HG02943 (cell line): Measurements from ENCODE around the gene ISCA2.
"Not testable (repeated sequence)": the region's sequence is repeated elsewhere in the genome, so short reads cannot be mapped to it uniquely, and the experiment has no call there.

Source experiments
- ATAC-seq: cut with Tn5 transposase; IDR thresholded peaks from one replicate; pipeline ENCODE4 v1.9.1; 2021; ENCODE audit warnings: mild to moderate bottlenecking, low read depth, moderate library complexity; ENCODE audit not compliant: unreplicated experiment

ISCA2 gene

DNA sequence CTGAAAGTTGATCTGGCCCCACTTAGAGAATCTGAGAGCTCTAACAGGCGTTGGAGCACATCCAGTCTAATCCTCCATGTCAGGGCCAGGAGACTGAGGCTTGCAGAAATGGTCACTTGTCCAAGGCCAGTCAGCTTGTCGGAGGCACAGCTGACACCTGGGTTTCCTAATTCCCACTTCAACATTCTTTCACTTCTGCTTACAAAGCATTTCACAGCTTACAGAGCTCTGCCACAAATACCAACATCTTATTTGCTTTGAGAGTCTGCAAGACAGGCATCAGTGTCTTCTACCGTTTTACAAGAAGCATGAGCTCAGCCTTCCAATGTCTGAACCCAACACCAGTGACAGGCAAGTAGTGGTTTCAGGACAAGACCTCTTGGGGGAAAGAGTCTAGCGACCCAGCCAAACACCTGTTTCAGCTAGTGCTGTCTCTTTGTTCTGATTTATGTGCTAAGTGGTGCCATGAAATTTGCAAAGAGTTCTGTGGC is 31.8 kb downstream of the ISCA2 start:
- ATAC-seq: no peak

DNA sequence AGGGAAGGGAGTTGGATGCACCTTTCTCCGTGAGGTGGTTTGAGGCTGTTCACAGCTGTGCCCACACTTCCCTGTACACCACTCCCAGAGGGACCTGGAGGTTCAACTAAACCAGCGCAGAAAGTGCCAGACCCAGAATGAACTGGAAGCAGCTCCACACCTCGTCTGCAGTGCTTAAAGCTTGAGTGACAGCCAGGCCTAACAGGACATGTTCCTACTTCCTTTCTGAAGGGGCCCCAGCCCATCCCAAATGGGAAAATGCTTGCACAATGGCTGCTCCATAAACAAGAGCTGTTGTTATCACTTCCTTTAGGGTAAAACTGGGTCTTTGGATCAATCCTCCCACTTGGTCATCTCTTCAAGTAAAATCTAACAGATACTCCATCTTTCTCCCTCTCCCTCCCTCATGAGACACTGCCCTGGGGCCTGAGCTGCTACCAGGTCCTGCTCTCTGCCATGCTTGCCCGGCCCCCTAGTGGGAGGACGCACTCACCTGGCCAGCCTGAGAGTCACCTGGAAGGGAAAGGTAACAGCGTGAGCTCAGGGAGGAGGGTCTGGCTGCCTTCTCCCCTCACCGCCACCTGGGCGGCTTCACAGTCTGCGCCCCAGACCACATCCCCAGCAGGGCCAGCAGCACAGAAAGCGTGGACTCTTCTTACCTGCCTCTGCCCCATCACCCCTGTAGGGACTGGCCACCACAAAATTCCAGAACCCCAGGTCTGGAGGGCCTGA is 33.5 kb downstream of the ISCA2 start:
- no peak for ATAC-seq

DNA sequence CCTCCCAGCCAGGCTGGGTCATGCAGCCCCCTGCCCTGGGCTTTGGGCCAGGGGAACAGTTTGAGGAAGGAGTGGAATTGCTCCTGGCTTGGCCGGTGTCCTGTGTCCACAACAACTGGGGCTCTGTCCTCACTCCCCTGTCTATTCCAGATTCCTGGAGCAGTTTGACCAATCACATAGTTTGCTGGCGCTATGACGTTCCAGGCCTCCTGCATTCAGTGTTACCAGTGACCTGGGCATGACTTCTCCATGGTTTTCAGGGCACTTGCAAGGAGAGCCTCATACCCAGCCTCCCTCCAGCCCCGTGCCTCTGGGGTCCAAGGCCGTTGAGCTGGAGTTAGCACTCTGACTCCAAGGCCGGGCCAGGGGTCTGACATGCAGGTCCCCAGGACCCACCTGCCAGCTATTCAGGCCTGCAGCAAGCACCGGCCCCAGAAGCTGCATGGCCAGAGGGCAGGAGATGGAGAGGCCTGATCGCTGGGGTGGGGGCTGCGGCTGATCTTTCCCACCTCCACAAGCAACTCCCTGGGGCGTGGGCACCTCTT is 34.2 kb downstream of the ISCA2 start:
- ATAC-seq: no peak

DNA sequence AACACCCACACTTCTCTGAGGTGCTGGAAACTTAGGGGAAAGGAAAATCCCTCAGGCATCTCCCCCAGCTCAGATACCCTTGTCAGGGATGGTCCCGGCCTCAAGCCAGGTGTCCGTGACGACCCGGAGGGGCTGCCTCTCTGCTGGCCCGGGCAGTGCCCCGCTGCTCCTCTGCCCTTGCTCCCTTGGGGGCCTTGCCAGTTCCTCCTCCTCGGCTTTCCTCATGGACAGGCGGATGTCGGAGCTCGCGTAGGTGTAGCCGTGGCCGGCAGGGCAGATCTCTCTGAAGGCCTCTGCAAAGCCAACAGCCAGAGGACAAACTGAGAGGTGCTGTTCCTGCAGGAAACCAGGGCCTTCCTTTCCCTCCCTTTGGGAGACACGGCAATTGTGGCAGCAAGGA is 34.8 kb downstream of the ISCA2 start:
- no peak for ATAC-seq

DNA sequence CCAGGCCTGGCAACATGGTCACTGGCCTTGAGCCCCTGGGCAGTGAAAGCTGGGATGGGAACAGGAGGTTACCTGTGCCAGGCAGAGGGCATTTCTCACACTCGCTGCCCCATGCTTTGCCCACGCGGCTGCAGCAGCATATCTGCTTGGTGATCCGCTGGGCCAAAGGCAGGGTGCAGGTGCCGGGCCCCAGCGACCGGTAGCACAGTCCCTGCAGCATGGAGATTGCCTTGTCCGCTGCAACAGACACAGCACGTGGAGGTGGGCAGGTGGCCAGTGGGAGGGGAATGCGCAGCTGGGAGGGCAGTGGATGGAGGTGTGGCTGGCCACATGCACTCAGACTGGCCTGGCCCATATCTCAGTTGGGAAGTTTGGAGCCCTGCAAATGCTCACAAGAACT is 35.3 kb downstream of the ISCA2 start:
- no peak for ATAC-seq

DNA sequence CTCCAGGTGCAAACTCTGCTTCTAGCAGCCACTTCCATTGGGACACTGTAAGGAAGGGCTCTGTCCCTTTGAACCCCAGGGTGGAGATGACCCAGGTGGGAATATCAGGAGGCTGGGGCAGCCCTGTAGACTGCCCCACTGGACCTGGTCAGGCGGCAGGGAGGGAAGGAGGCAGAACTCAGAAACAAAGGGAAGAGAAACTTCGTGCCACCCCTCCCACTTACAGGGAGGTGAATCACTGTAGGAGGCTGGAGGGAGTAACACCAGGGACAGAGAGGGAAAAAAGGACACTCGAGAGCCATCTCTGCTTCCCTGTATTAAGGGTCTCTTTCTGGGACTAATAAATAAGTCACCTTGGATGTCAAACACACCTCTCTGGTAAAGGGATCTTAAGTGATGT is 37.4 kb downstream of the ISCA2 start:
- ATAC-seq: no peak

DNA sequence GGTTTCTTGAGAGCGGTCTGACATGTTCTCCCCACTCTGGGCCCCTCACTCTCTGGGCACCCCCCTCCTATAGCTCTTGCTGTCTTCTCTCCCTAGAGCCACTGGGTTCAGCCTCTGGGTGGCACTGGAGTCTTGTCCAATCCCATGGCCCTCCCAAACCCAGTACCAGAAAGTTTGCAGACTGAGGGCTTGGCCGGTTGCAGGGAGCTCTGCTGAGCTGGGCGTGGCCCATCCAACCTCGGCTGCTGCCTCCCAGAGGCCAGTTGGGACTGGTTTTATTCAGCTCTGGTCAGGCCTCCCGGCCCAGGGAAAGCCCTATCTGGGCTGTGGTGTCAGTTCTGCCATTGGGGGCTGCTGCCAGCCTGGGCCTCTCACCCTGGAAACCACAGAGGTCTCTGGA is 37.9 kb downstream of the ISCA2 start:
- ATAC-seq: no peak

DNA sequence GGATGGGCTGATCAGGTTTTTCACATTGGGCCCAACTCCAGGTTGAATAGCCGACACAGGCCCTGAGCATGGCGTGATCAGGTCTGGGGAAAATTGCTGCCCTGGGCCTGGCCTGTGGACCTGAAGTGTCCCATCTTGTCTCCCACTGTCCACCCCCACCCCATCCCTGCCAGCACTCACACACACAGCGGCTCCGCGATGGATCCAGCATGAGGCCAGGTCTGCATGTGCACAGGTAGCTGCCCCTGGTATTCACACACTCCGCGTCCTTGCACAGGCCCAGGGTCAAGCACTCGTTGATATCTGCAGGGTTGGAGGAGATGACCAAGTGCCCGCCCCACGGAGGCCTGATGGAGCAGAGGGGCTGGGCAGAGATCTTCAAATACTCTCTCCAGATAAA is 38.7 kb downstream of the ISCA2 start:
- ATAC-seq: no peak

DNA sequence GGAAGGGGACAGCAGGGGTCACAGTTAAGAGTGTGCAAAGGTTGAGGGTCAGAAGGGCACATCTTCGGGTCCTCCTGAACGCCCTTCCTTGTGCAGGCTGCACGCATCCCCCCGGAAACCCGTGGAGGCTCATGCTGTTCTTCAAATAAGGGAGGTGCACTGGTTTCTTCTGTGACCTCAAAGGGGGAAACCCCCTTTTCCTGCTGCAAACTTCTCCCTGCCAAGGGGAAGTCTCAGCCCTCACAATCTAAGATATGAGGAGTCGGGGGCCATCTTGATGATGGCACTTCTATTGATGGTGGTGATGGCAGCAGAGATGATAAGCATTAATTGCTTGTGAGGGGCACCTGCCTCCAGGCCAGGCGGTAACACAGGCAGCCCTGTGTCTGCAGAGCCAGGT is 40.0 kb downstream of the ISCA2 start:
- no peak for ATAC-seq

DNA sequence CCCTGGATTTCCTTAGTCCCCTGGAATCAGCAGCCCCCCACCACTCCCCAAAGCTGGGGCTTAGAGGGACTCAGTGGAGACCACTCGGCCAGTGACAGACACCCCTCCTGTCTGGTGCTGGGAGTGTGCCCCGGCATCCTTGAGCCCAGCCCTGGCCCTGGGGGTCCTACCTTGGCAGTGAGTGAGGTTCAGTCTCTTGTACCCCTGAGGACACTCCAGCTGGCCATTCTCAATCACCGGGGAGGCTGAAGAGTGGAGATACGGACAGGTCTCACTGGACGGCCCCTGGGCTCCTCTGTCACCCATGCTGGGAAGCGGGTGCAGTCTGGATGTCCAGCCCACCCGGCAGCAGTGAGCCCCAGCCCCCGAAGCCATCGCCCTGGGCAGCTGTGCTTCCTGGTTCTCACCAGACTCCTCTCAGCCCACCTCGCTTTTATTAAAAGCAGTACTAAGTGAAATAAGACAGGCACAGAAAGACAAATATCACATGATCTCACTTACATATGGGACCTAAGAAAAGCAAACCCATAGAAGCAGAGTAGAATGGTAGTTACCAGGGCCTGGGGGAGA is 42.3 kb downstream of the ISCA2 start:
- ATAC-seq: no peak

DNA sequence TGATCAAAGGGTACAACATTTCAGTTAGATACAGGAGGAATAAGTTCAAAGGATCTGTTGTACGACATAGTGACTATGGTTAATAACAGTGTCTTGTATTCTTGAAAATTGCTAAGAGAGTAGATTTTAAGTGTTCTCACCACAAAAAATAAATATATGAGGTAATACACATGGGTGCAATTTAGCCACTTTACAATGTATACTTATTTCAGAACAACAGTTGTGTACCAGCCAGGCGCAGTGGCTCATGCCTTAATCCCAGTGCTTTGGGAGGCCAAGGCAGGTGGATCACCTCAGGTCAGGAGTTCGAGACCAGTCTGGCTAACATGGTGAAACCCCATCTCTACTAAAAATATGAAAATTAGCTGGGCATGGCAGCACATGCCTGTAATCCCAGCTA is 42.8 kb downstream of the ISCA2 start:
- ATAC-seq: not testable (repeated sequence)

DNA sequence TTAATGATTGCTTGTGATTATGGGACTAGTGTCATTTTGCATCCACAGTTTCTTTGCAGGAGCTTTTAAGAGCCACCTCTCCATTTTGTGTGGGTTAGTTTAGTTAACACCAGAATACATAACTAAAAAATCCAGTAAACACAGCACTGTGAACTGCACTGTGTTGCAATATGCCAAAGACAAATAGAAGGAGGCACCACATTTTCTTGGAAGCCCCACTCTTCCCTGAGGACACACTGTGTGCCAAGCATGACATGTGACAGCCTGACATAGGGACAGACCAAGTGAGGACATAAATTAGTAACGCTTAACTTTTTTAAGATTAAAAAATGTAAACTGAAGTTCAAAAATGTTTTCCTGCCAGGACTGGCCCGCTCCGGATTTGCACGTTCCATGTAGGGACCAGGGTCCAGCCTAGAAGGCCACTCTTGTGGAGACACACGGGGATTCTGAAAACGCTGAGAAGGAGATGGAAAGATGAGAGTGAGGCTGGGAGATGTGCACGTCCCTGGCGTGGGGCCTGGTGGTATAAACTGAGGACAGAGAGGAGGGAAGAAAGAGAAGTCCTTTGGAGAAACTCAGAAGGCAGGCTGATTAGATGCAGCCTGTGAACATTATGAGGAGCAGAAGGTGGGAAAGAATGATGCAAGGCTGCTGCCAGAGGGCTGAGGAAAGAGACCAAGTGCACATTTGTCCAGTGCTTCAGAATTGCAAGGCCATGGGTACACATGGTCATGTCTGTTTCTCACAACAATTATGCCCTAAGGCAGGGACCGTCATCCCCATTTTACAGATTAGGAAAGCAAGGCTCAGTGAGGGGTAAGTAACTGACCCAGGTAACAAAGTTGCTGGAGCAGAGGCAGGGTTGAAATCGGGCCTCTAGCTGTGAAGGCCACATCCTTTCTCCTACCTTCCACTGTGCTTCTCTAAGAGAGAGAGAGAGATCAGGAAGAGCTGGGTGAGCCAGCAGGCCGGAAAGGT is 45.1 kb downstream of the ISCA2 start:
- ATAC-seq: no peak

DNA sequence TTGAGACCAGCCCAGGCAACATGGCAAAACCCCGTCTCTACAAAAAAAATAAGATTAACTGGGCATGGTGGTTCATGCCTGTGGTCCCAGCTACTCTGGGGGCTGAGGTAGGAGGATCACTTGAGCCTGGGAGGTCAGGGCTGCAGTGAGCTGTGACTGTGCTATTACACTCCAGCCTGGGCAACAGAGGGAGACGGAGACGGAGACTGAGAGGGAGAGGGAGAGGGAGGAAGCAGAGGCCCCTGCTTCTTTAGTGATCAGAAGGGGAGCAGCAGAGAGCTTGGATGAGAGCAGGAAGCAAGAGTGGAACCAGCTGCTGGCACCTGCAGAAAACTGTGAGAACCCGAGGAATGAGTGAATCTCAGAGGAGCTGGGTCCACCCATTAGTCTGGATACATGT is 45.9 kb downstream of the ISCA2 start:
- ATAC-seq: no peak

DNA sequence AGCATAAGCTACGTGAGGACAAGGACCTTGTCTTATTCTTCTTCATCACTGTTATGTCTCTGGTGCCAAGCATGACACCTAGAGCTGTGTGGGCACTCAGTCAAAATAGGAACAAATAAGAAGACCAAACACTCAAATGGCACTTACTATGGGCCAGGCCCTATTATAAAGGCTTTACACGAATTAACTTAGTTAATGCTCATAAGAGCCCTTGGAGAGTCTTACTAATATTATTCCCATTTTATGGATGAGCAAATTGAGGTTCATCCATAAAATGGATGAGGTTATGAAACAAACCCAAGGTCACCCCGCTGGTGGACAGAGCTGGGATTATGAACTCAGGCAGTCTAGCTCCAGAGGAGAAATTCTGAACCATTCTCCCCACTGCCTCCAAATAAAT is 47.7 kb downstream of the ISCA2 start:
- no peak for ATAC-seq

DNA sequence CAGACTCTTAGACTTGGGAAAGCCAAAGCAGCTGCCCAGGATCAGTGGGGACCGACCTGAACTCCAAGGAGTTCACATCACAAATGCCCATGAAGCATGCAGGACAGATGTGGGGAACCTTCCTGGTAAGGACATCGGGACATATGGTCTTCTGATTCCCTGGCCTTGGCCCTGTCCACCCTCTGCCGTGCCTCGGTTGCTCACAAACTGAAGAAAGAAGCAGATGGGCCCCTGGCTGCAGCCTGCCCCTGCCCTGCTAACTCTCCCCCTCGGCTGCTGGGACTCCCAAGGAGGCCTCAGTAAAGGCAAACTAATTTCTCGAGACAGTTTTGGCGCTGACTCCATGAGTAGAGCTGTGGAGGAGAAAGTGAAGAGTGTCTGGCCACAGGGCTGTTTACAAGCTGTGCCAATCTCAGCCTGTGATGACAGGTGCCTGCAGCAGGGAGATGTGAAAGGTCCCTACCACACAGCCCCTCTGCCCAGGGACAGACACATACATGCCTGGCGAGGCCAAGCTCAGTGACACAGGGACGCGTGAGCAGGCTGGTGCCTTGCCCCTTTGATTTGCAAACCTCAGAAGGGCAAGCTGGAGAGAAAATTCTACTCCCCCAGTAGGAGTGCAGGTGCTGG is 48.6 kb downstream of the ISCA2 start:
- no peak for ATAC-seq

DNA sequence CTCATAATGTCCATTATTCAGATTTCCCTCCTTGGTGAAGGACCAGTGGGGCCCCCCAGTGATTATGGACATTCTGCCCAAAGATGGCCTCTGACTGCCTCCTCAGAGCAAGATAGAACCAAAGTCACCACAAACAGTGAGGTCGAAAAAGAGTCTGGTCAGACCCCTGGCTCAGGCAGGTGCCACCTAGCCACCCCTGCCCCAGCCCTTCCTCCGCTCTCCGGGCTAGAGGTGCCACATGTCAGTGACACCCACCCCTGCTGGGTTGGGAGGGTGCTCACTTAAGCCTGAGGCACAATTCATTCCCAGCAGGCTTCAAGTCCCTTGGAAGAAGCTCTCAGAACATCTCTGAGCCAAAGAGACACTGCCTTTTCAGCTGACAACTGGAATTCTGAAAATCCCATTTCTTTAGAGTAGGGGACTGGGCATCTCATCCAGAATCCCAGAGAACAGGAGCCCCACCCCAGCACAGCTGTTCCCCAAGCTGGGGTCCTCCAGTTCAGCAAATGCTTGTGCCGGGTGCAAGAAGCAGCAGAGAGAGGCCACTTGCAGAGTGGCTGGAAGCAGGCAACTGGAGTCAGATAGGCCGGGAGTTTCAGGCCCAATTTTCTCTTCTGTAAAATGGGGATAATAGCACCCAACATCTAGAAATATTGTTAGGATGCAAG is 50.3 kb downstream of the ISCA2 start:
- ATAC-seq: no peak

DNA sequence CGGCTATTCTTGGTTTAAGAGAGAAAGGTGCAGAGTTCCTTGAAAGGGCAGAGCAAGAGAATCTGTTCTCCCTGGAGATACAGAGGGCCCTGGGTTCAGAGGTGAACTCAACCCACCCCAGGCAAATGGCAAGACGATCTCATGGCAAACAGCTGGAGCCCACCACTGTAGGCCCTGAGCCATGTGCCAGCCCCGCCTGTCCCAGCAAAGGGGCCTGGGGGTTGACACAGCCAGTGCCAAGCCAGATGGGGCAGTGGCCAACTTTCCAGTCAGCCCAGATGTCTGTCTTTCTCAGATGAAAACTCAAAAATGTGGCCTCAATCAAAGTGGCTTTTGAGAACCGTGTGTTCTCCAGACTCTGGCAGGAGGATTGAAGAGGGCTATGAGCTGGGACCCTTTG is 51.8 kb downstream of the ISCA2 start:
- ATAC-seq: no peak

DNA sequence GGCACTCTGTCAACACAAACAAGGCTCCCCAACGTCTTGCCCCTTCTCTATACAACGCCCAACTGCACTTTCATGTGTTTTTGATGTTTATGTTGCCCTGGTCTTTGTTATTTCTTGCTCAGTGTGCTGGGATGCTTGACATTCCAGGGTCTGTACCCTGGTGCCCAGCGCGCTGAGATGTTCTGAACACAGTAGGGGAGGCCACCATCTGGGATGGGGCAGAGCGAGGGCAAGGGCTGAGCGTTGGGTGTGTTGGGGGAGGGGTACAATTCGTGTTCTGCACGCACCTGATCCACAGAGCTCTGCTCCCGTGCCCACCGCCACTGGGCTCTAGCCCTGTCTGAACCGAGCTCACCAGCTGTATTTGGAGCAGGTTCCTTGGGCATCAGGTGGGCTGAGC is 52.9 kb downstream of the ISCA2 start:
- no peak for ATAC-seq
